NCI-H2107 treated with DMSO at 0.1 percent for 48 hours (cell line): Measurements from ENCODE around the gene CCL23.
"Not testable (repeated sequence)": the region's sequence is repeated elsewhere in the genome, so short reads cannot be mapped to it uniquely, and the experiment has no call there.

ENCODE experiments used
- DNase-seq: peaks from one replicate; lab custom pipeline; 2025; ENCODE audit not compliant: unreplicated experiment; lab: John Stamatoyannopoulos, UW

CCL23 gene

DNA sequence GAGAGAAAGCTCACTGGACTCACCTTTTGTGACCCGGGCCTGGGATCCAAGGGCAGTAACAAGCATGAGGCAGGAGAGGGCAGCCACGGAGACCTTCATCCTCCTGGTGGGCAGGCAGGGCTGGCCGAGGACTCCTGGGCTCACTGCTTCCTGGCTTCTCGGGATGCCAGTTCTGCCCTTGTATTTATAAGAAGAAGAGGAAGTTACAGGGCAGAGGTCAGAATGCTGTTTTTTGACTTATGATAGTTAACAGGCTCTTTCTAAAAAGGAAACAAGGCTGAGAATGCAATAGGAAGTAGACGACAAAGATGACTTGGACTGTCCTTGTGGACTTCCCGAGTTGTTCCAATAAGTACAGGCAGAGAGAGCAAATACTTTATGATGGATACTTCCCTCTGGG lies at the start of gene CCL23:
Gene CCL23, minus strand, starts transcription at position 174 of the 400 bp plus-strand sequence. Its CDS starts 75 bp downstream, at position 99.
- no peak for DNase-seq

- DNase-seq, result no peak
Measured at GRCh38 chr17:36066365-36066985, 48.7 kb upstream of the CCL23 start.

- DNase-seq, result no peak
Measured at GRCh38 chr17:36063786-36064541, 46.2 kb upstream of the CCL23 start, which contains the start of gene CCL18. CCL18 (plus strand) TSS chr17:36064272; CDS start chr17:36064343, 71 bp downstream.

DNA sequence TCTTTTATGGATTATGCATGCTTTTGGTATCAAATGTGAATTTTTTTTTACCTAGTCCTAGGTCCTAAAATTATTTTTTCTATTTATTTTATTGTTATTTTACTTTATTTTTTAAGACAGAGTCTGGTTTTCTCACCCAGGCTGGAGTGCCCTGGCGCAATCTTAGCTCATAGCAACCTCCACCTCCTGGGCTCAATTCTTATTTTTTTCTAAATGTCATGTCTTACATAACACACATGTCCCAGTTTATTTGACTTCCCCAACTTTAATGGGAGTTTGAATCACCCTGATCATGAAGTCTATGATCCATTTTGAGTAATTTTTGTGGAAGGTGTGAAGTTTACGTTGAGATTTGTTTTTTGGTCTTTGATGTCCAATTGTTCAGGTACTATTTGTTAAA lies 43.0 kb upstream of the CCL23 start:
- DNase-seq, result no peak

DNA sequence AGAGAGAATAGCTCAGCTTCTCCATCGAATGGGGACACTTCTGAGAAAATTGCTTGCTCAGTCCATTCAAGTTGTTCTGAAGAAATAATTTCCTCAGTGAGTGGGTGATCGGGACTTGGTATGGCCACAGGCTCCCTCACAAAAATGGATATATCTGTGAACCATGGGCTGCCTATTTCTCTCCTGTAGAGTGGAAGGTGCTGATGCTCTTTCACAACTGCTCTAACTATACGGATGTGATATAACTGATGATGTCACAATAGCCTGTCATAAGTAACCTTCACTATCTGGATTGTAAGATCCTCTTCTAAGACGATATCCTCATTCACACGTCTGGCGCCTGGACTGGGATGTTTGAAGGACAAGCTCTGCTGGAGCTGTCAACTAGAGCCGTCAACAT lies 41.6 kb upstream of the CCL23 start:
- DNase-seq, result no peak

DNA sequence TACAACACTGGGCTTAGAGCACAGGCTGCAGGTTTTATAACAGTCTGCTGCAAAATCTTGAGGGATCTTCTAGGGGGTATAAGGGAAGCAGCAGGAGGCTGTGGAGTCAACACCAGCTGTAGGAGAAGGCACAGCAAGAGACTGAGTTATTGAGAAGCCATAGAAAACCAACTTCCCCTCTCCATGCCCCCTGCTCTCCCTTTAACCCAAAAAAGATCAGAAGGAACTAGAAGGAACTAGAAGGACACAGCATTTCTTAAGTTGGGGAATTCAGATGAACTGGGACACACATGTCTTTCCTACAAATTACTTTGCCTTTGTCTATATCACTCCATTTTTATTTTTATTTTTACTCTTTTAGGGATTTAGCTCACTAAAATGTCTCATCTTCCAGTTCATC lies 40.1 kb upstream of the CCL23 start:
- DNase-seq, result no peak

DNA sequence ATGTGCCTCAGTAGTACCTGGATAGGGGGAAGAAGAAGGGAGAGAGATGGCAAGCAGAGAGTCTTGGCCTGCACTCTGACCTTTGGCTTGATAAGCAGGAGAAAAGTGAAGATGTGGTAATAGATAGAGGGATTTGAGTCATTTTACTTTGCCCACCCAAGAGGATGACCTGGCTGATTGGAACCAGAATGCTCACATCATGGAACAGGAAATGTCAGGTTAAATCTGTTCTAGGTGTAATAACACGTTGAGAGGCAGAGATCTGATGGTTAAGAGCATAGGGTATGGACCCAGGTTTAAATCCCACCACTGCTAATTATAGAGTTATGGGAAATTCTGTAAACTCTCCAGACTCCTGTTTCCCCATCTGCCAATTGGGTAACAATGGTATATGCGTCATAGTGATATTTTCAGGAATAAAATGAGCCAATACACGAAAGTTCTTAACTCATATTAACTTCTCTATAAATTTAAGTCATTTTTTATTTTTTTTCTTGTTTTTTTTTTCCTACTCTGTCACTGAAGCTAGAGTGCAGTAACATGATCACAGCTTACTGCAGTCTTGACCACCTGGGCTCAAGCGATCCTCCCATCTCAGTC lies 38.2 kb upstream of the CCL23 start:
- no peak for DNase-seq

GRCh38 chr17:36055171-36055570 lies 37.4 kb upstream of the CCL23 start:
- DNase-seq, result no peak

DNA sequence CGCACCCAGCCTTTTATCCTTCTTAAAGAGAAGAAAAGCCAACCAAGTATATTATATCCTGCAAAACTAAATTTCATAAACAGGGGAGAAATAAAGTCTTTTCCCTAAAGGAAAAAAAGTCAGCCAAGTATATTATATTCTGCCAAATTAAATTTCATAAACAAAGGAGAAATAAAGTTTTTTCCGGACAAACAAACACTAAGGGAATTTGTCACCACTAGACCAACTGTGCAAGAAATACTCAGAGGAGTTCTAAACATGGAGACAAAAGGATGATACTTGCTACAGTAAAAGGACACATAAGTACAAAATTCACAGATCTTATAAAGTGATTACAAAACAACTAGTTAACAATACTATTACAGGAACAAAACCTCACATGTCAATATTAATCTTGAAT lies 31.9 kb upstream of the CCL23 start:
- DNase-seq, result no peak

DNA sequence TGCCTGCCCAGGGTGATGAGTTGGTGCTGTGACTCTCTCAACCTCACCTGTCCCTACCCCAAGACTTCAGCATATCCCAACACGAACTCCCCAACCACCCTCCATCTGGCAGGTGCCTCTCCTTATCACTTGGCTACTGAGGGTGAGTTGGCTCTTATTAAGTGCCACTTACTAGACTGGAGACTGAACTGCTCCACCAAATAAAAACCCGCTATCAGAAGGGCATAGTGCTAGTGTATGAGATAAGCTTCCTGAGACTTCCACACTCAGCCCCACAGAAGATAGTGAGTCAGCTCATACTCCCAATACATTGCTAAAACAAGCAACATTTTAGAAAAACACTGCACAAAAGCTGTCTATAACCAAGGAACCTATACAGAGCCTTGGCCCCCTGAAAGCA lies 30.3 kb upstream of the CCL23 start:
- no peak for DNase-seq

DNA sequence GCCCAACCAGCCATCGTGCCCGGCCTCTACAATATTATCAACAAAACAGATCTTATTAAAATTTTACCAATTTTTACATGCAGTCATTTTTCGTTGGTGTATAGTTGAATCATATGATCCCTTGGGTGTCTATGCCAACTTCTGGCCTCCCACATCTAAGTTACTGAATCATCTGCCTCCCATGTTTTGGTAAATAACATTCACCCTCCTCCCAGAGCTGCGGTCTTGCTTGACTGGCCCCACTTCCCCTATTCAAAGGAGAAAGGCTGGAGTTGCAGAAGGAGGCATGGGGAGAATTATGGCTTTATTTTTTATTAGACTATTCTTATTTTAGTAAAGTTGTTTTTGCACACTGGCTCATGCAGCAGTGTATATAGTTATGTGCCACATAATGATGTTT lies 18.5 kb upstream of the CCL23 start:
- no peak for DNase-seq

DNA sequence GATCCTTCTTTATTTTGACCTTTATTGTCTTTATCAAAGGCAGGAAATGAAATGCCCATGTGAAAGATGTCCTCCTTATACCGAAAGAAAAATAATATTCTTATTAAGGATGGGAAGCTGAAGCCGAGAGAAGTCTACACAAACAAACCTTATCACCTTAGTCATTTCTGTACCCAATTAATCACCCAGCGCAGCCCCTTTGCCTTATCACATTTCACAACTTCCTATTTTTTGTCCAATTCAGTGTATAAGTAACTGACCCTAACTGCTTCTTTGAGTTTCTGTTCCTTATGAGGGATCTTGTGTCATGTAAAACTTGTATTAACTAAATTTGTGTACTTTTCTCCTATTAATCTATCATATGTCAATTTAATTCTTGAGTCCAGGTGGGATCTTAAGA lies 16.4 kb upstream of the CCL23 start:
- no peak for DNase-seq

DNA sequence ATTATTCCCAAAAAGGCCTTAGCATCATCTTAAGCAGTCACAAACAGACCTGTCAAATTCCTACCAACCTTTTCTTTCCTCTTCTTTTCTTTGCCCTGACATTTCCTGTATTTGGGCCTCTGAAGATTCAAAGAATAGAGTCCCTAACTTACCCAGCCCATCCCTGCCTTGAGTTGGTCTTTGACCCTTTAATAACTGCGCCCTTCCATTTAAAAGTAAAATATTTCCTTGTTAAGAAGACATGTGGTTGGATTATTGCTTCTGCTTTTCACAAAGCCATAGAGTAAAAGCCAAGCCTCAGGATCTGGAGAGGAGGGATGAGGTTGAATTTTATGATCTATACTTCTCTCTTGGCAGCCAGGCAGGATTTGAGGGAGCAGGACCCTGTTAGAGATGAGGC lies 13.2 kb upstream of the CCL23 start:
- DNase-seq, result no peak

- no peak for DNase-seq
Measured at GRCh38 chr17:36027761-36028160, 10.0 kb upstream of the CCL23 start.

- DNase-seq, result no peak
Measured at GRCh38 chr17:36024106-36024869, 6.5 kb upstream of the CCL23 start.

DNA sequence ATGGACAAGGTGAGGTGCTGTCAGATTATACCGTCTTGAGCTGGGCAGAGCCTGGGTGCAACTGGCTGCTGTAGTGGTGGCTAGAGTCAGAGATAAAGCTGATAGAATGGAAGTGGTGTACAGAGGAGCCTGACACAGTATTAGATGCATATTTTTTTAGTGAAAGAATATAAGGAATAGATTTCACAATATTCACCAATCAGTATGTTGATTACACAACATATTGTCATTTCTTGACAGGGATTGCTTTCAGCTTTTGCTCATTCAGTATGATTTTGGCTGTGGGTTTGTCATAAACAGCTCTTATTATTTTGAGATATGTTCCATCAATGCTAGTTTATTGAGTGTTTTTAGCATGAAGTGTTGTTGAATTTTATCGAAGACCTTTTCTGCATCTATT lies 1.7 kb upstream of the CCL23 start:
- no peak for DNase-seq

DNA sequence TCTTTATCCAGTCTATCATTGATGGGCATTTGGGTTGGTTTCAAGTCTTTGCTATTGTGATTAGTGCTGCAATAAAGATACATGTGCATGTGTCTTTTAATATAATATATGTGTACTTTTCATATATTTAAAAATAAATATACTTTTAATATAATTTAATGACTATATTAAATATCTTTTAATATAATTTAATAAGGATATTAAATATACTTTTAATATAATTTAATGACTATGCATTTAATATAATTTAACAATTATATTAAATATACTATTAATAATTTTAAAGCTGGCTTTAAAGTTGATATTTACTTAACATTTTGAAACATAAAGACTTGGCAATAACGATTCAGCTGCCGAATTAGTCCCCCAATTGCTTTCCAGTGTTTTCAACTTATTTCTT lies 1.2 kb downstream of the CCL23 start:
- DNase-seq, result no peak

DNA sequence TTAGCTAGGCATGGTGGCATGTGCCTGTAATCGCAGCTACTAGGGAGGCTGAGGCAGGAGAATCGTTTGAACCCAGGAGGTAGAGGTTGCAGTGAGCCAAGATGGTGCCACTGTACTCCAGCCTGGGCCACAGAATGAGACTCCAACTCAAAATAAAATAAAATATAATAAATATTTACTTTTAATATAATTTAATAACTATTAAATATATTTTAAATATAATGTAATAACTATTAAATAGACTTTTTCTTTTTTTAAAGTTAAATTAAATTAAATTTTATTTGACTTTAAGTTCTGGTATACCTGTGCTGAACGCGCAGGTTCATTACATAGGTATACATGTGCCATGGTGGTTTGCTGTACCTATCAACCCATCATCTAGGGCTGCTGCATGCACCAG lies 1.9 kb downstream of the CCL23 start:
- DNase-seq, result not testable (repeated sequence)

GRCh38 chr17:36014946-36015345 lies 2.8 kb downstream of the CCL23 start:
- no peak for DNase-seq

- no peak for DNase-seq
Measured at GRCh38 chr17:36011201-36011600, 6.6 kb downstream of the CCL23 start.

- no peak for DNase-seq
Measured at GRCh38 chr17:36008998-36009665, 8.6 kb downstream of the CCL23 start.
